ENCODE measurements around the gene GPC1. TPM values are rescaled to one million over a fixed set of nuclear protein-coding genes. Genes with fewer than 3 reads are reported as not detected.
A peak's percentile ranks its signal among the peaks of the same experiment; 100 is the strongest.

The GPC1 gene
- total and polyA plus RNA-seq, 2 donors (not counting 1 experiment from before 2014, with no cell fraction given) = 147 to 218 TPM

DNA sequence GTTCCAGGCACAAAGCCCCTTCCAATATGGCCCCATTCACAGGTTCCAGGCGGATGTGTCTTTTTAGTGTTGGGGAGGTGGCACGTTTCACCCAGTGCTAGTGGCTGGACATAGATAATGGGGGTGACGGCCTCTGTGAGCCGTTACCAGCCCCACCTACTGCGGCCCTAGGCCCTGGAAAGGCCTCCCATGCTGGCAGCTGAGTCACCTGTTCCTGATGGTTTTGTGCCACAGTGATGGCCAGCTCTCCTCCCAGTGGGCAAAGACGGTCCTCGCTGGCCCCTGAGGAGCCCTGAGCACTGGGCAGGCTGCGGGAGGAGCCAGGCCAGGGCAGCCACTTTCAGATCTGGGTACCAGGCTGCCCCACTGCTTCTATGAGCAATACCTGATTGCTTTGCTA is 40.0 kb upstream of the GPC1 start:
- Histone ChIP-seq H4K20me1 (ENCODE audit: control insufficient read depth, extremely low read depth, insufficient read depth, low read length) (no peaks in the 10 kb centered on the region), H3K4me3 (replicated peaks in 1 of 4; ENCODE audit: control extremely low read depth in 1 of 4, insufficient read depth in 1 of 4, low read depth in 3 of 4, low read length in 4 of 4) (no peak overlapping the region), H3K79me2 (ENCODE audit: control insufficient read depth, insufficient read depth, low read length) (no peaks in the 10 kb centered on the region), H3K27ac (ENCODE audit: insufficient read depth, low read length) (no peak overlapping the region), H3K4me2 (ENCODE audit: extremely low read depth, insufficient read depth, low read length) (no peak overlapping the region), H3K4me1 (ENCODE audit: control insufficient read depth, extremely low read depth, insufficient read depth, low read length) (peaks cover 3% of the 10 kb centered on the region), H3K36me3 (ENCODE audit: control insufficient read depth, insufficient read depth, low read length) (no peaks in the 10 kb centered on the region), H3K9me3 (ENCODE audit: control insufficient read depth, insufficient read depth, low read depth, low read length) (no peaks in the 10 kb centered on the region), H3K27me3 (ENCODE audit: control insufficient read depth, insufficient read depth, low read length) (no peaks in the 10 kb centered on the region), H2AFZ (ENCODE audit: low read length) (no peak overlapping the region), H3K9ac (ENCODE audit: insufficient read depth, low read length) (no peak overlapping the region)
- TF ChIP-seq, protein P1, sequence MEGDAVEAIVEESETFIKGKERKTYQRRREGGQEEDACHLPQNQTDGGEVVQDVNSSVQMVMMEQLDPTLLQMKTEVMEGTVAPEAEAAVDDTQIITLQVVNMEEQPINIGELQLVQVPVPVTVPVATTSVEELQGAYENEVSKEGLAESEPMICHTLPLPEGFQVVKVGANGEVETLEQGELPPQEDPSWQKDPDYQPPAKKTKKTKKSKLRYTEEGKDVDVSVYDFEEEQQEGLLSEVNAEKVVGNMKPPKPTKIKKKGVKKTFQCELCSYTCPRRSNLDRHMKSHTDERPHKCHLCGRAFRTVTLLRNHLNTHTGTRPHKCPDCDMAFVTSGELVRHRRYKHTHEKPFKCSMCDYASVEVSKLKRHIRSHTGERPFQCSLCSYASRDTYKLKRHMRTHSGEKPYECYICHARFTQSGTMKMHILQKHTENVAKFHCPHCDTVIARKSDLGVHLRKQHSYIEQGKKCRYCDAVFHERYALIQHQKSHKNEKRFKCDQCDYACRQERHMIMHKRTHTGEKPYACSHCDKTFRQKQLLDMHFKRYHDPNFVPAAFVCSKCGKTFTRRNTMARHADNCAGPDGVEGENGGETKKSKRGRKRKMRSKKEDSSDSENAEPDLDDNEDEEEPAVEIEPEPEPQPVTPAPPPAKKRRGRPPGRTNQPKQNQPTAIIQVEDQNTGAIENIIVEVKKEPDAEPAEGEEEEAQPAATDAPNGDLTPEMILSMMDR (conservative IDR thresholded peaks at IDR 0.05 in 1 of 2, IDR thresholded peaks at IDR 0.05 in 1 of 2; ENCODE audit: low read depth in 1 of 2, low read length in 2 of 2) = no peak
- TF ChIP-seq EZH2 (IDR thresholded peaks at IDR 0.05; ENCODE audit: low read length, missing control alignments) = no peak
- DNase-seq (ENCODE audit: low read depth in 2 of 2) = no peak

DNA sequence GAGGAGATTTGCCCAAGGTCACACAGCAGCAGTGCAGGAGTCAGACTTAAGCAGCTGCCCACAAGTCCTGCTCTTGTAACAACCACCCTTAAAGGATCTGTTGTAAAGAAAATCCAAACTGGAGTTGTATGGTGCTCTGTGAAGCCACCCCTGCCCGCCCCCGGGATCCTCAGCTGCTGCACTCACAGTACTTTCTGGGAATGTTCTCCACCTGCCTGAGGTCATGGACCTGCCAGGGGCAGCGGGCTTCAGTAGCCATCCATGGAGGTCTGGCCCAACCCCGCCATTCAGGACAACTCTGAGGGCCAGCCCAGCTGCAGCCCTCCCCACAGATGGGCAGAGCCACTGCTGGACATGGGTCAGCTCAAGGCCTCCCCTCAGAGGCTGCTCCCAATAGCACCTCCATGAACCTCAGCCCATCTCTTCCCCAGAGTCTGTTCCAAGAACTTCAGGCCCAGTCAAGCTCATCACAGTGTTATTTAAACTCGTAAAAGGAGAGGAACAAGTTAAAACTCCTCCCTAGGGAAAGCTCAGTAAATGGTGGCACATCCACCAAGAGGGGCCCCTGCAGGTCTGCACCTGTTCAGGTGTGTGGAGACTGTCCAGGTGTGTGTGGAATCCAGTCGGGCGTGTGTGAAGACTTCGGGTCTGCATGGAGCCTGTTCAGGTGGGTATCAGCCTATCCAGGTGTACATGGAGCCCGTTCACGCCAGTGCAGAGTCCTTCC is 39.4 kb upstream of the GPC1 start:
- no peaks in the 10 kb centered on the region for H4K20me1 ChIP-seq (ENCODE audit: control insufficient read depth, extremely low read depth, insufficient read depth, low read length)
- no peak for TF ChIP-seq EZH2 (IDR thresholded peaks at IDR 0.05; ENCODE audit: low read length, missing control alignments)
- TF ChIP-seq, protein P1 (conservative IDR thresholded peaks at IDR 0.05 in 1 of 2, IDR thresholded peaks at IDR 0.05 in 1 of 2; ENCODE audit: low read depth in 1 of 2, low read length in 2 of 2) = no peak
- no peak overlapping the region for H3K27ac ChIP-seq (ENCODE audit: insufficient read depth, low read length)
- no peaks in the 10 kb centered on the region for H3K36me3 ChIP-seq (ENCODE audit: control insufficient read depth, insufficient read depth, low read length)
- H3K79me2 ChIP-seq (ENCODE audit: control insufficient read depth, insufficient read depth, low read length) = no peaks in the 10 kb centered on the region
- H3K4me1 ChIP-seq (ENCODE audit: control insufficient read depth, extremely low read depth, insufficient read depth, low read length) = peaks cover 3% of the 10 kb centered on the region
- no peak overlapping the region for H3K4me2 ChIP-seq (ENCODE audit: extremely low read depth, insufficient read depth, low read length)
- no peaks in the 10 kb centered on the region for H3K27me3 ChIP-seq (ENCODE audit: control insufficient read depth, insufficient read depth, low read length)
- H3K9ac ChIP-seq (ENCODE audit: insufficient read depth, low read length) = no peak overlapping the region
- H3K4me3 ChIP-seq (replicated peaks in 1 of 4; ENCODE audit: control extremely low read depth in 1 of 4, insufficient read depth in 1 of 4, low read depth in 3 of 4, low read length in 4 of 4) = no peak overlapping the region
- no peak overlapping the region for H2AFZ ChIP-seq (ENCODE audit: low read length)
- no peaks in the 10 kb centered on the region for H3K9me3 ChIP-seq (ENCODE audit: control insufficient read depth, insufficient read depth, low read depth, low read length)
- DNase-seq (ENCODE audit: low read depth in 2 of 2) = no peak

- peaks cover 3% of the 10 kb centered on the region for H3K4me1 ChIP-seq (ENCODE audit: control insufficient read depth, extremely low read depth, insufficient read depth, low read length)
- DNase-seq (ENCODE audit: low read depth in 2 of 2) = peak in 1 of 2 donors; percentile 47
Measured at GRCh38 chr2:240396623-240397541, 38.6 kb upstream of the GPC1 start.

More at GRCh38 chr2:240396623-240397541, 38.6 kb upstream of the GPC1 start:
- Histone ChIP-seq H3K4me2 (ENCODE audit: extremely low read depth, insufficient read depth, low read length) (no peak overlapping the region), H3K79me2 (ENCODE audit: control insufficient read depth, insufficient read depth, low read length) (no peaks in the 10 kb centered on the region), H3K9me3 (ENCODE audit: control insufficient read depth, insufficient read depth, low read depth, low read length) (no peaks in the 10 kb centered on the region), H2AFZ (ENCODE audit: low read length) (no peak overlapping the region), H3K27me3 (ENCODE audit: control insufficient read depth, insufficient read depth, low read length) (no peaks in the 10 kb centered on the region), H3K36me3 (ENCODE audit: control insufficient read depth, insufficient read depth, low read length) (no peaks in the 10 kb centered on the region), H3K4me3 (replicated peaks in 1 of 4; ENCODE audit: control extremely low read depth in 1 of 4, insufficient read depth in 1 of 4, low read depth in 3 of 4, low read length in 4 of 4) (no peak overlapping the region), H3K9ac (ENCODE audit: insufficient read depth, low read length) (no peak overlapping the region), H4K20me1 (ENCODE audit: control insufficient read depth, extremely low read depth, insufficient read depth, low read length) (no peaks in the 10 kb centered on the region), H3K27ac (ENCODE audit: insufficient read depth, low read length) (no peak overlapping the region)
- no peak for TF ChIP-seq EZH2 (IDR thresholded peaks at IDR 0.05; ENCODE audit: low read length, missing control alignments)
- TF ChIP-seq, protein P1 (conservative IDR thresholded peaks at IDR 0.05 in 1 of 2, IDR thresholded peaks at IDR 0.05 in 1 of 2; ENCODE audit: low read depth in 1 of 2, low read length in 2 of 2) = no peak

Measured in fibroblast of lung (primary cell).